BE2C (cell line): Measurements from ENCODE around the gene TAF1.
"Not testable (repeated sequence)": the region's sequence is repeated elsewhere in the genome, so short reads cannot be mapped to it uniquely, and the experiment has no call there.

Experiments
- DNase-seq: peaks from one replicate; pipeline ENCODE4 v3.0.0-alpha.2; 2020
- H3K27me3 ChIP-seq: fragments of 250-450 bp; sonication (Bioruptor Pico); 2 replicates; pipeline ENCODE4 v1.5.1; 2020; ENCODE audit warnings: mild to moderate bottlenecking
- H3K36me3 ChIP-seq: fragments of 250-450 bp; sonication (Bioruptor Pico); 2 replicates; pipeline ENCODE4 v1.5.1; 2020; ENCODE audit warnings: mild to moderate bottlenecking
- H3K4me1 ChIP-seq: fragments of 250-450 bp; sonication (Bioruptor Pico); 2 replicates; pipeline ENCODE4 v1.5.1; 2020
- H3K4me3 ChIP-seq: 2 replicates; pipeline ENCODE4 v1.5.1; 2011; ENCODE audit warnings: low read depth, low read length
- H3K9me3 ChIP-seq: fragments of 250-450 bp; sonication (Bioruptor Pico); 2 replicates; pipeline ENCODE4 v1.5.1; 2020
- CTCF ChIP-seq: IDR thresholded peaks from 2 replicates; pipeline ENCODE4 v1.5.1; 2012; ENCODE audit warnings: mild to moderate bottlenecking, low read depth, low read length

TAF1 gene

GRCh38 chrX:71496476-71496875, 130.3 kb downstream of the TAF1 start:
- no peak for DNase-seq
- Histone ChIP-seq H3K9me3 (no peaks in the 10 kb centered on the region), H3K36me3 (no peaks in the 10 kb centered on the region), H3K27me3 (no peaks in the 10 kb centered on the region), H3K4me3 (no peak overlapping the region), H3K4me1 (no peaks in the 10 kb centered on the region)
- TF ChIP-seq CTCF = no peak

- H3K9me3 ChIP-seq, H3K27me3 ChIP-seq: not testable (repeated sequence)
Measured at GRCh38 chrX:71502080-71502479, 135.9 kb downstream of the TAF1 start.

DNA sequence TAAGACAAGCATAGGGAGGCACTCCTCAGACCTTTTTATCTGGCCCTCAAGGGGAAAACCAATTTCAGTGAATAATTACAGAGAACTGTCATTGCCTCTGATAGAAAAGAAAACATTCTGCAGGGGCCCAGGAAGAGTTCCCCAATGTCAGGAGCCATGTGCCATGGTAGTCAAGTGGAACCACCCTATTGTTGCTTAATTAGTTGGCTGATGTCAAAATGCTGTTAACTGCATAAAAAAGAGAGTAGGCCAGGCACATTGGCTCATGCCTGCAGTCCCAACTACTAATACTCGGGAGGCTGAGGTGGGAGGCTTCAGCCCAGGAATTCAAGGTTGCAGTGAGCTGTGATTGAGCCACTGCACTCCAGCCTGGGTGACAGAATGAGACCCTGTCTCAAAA, 138.2 kb downstream of the TAF1 start:
- TF ChIP-seq CTCF = no peak
- Histone ChIP-seq H3K36me3 (no peaks in the 10 kb centered on the region), H3K27me3 (no peaks in the 10 kb centered on the region), H3K9me3 (no peaks in the 10 kb centered on the region), H3K4me1 (no peaks in the 10 kb centered on the region), H3K4me3 (no peak overlapping the region)
- DNase-seq = no peak

More at GRCh38 chrX:71502080-71502479, 135.9 kb downstream of the TAF1 start:
- H3K4me3 ChIP-seq, H3K4me1 ChIP-seq, DNase-seq, H3K36me3 ChIP-seq: not testable (repeated sequence)

GRCh38 chrX:71509289-71509688, 143.1 kb downstream of the TAF1 start:
- H3K4me3 ChIP-seq = no peak overlapping the region
- no peaks in the 10 kb centered on the region for H3K4me1 ChIP-seq
- no peak for DNase-seq
- H3K27me3 ChIP-seq = no peaks in the 10 kb centered on the region
- H3K36me3 ChIP-seq = no peaks in the 10 kb centered on the region
- TF ChIP-seq CTCF = no peak
- no peaks in the 10 kb centered on the region for H3K9me3 ChIP-seq

DNA sequence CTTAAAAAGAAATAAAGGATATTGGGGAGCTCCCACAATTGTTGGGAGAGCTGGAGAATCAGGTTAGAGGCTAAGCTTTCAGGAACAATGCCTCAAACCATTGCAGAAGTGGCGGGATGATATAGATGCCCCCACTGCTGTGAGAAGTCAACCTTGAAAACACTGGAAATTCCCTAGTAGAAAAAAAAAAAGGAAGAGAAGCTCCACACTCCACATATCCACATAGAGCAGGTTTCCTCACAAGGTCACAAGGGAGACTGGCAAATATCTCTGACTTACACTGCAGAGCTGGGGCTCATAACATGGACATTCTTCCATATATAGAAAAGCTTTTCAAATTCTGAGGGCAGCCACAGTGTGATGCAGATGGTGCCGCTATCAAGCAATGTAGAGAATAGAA, 144.0 kb downstream of the TAF1 start:
- Histone ChIP-seq H3K4me1 (no peaks in the 10 kb centered on the region), H3K4me3 (no peak overlapping the region), H3K9me3 (no peaks in the 10 kb centered on the region), H3K27me3 (no peaks in the 10 kb centered on the region), H3K36me3 (no peaks in the 10 kb centered on the region)
- no peak for TF ChIP-seq CTCF
- no peak for DNase-seq

DNA sequence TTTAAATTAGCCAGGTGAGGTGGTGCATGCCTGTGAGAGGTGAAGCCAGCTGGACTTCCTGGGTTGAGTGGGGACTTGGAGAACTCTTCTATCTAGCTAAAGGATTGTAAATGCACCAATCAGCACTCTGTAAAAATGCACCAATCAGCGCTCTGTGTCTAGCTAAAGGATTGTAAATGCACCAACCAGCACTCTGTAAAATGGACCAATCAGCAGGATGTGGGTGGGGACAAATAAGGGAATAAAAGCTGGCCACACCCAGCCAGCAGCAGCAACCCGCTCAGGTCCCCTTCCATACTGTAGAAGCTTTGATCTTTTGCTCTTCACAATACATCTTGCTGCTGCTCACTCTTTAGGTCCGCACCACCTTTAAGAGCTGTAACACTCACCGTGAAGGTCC, 147.6 kb downstream of the TAF1 start:
- not testable (repeated sequence) for H3K36me3 ChIP-seq, DNase-seq, H3K9me3 ChIP-seq, H3K27me3 ChIP-seq, H3K4me1 ChIP-seq, H3K4me3 ChIP-seq

DNA sequence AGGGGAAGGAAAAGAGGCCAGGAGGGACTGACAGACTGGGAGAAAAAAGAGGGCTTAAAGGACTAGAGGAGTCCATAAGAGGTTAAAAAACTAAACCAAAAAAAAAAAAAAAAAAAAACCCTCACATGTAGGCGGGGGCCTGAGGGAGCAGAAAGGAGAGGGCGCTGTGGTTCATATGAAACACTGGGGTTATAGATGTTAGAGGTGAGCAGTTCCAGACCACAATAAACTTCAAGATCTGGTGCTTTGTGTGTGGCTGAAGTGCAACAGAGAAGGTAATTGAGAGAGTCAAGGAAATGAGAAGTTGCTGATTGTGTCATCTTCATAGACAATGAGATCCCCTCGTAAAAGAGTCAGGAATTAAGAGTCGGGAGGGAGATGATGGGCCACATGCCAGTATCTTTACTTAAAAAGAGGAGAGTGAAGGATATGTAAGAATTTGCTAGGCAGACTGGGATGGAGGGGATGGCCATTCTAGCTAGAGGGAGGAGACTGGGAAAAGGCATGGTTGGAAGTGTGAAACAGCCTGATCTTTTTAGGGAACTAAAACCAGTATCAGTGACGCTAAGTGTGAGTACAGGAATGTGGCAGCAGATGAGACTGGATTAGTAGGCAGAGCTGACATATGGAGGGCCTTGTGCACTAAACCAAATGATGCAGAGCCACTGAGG, 148.3 kb downstream of the TAF1 start:
- Histone ChIP-seq H3K27me3 (no peaks in the 10 kb centered on the region), H3K4me1 (no peaks in the 10 kb centered on the region), H3K9me3 (no peaks in the 10 kb centered on the region), H3K4me3 (no peak overlapping the region), H3K36me3 (no peaks in the 10 kb centered on the region)
- no peak for DNase-seq
- no peak for TF ChIP-seq CTCF
